K562 (cell line): ENCODE data around the gene MKS1. TPM values are rescaled to one million over a fixed set of nuclear protein-coding genes. Genes with fewer than 3 reads are reported as not detected.
A peak's percentile ranks its signal among the peaks of the same experiment; 100 is the strongest.

Experiments used
- BRF1 ChIP-seq: IDR thresholded peaks from 3 replicates; pipeline ENCODE4 v1.6.1; 2011; ENCODE audit warnings: borderline replicate concordance, mild to moderate bottlenecking; ENCODE audit not compliant: insufficient read length; ENCODE audit errors: extremely low read depth
- CBX3 ChIP-seq, 2 experiments: IDR thresholded peaks; 1 replicate in 1 of 2; 2 replicates in 1 of 2; pipeline ENCODE4 v1.6.1; 2012; ENCODE audit warnings: inconsistent platforms in 2 of 2, low read length in 2 of 2, borderline replicate concordance in 1 of 2, control low read depth in 1 of 2
- CEBPB ChIP-seq: fragments of 450-650 bp; IDR thresholded peaks from 2 replicates; pipeline ENCODE4 v1.6.1; 2016; ENCODE audit warnings: missing genetic modification characterization, missing compliant biosample characterization
- DPF2 ChIP-seq: fragments of 450-650 bp; IDR thresholded peaks from 2 replicates; pipeline ENCODE4 v1.6.1; 2016
- E2F5 ChIP-seq: sonication (generic); formaldehyde crosslinking; IDR thresholded peaks from 2 replicates; pipeline ENCODE4 v1.8.0; 2022; ENCODE audit warnings: mild to moderate bottlenecking, missing genetic modification reagents
- GABPA ChIP-seq: fragments of 200-800 bp; sonication (Bioruptor generic); conservative IDR thresholded peaks from 2 replicates; pipeline ENCODE4 v1.6.1; 2016; ENCODE audit warnings: low read depth, missing genetic modification characterization, missing compliant biosample characterization
- NELFE ChIP-seq: IDR thresholded peaks from 2 replicates; pipeline ENCODE4 v1.6.1; 2011; ENCODE audit warnings: mild to moderate bottlenecking; ENCODE audit not compliant: insufficient read depth, insufficient read length
- RBM34 ChIP-seq: fragments of 200-400 bp; formaldehyde crosslinking; IDR thresholded peaks from 2 replicates; pipeline ENCODE4 v1.6.1; 2018; ENCODE audit warnings: low read length, borderline replicate concordance; ENCODE audit not compliant: insufficient read depth
- RFX1 ChIP-seq: fragments of 450-650 bp; IDR thresholded peaks from 2 replicates; pipeline ENCODE4 v1.6.1; 2016; ENCODE audit warnings: mild to moderate bottlenecking, moderate library complexity
- SREBF2 ChIP-seq: sonication (generic); formaldehyde crosslinking; IDR thresholded peaks from 2 replicates; pipeline ENCODE4 v1.4.0; 2020; ENCODE audit warnings: mild to moderate bottlenecking, missing genetic modification reagents
- SRSF3 ChIP-seq: fragments of 200-400 bp; formaldehyde crosslinking; IDR thresholded peaks from 2 replicates; pipeline ENCODE4 v1.6.1; 2016; ENCODE audit warnings: mild to moderate bottlenecking, low read length, moderate library complexity; ENCODE audit not compliant: insufficient read depth
- TSC22D4 ChIP-seq: fragments of 450-650 bp; IDR thresholded peaks from 2 replicates; pipeline ENCODE4 v1.6.1; 2016; ENCODE audit warnings: missing genetic modification characterization, missing biosample characterization, control low read depth
- YBX1 ChIP-seq: fragments of 450-650 bp; IDR thresholded peaks from 2 replicates; pipeline ENCODE4 v1.7.1; 2016; ENCODE audit warnings: mild to moderate bottlenecking
- ZBTB40 ChIP-seq, 2 experiments: fragments of 450-650 bp in 1 of 2; sonication (generic) in 1 of 2; formaldehyde crosslinking in 1 of 2; IDR thresholded peaks; 2 replicates each; pipeline versions ENCODE4 v1.7.1 to v1.9.0; 2016 to 2022; ENCODE audit warnings: inconsistent platforms in 1 of 2, mild to moderate bottlenecking in 1 of 2, missing genetic modification reagents in 1 of 2
- ZBTB8A ChIP-seq: fragments of 450-650 bp; IDR thresholded peaks from 2 replicates; pipeline ENCODE4 v1.6.1; 2018; ENCODE audit warnings: mild to moderate bottlenecking, moderate library complexity; ENCODE audit not compliant: partially characterized antibody
- polyA plus RNA-seq, 8 experiments: library from polyadenylated mRNA; depleted of rRNA in 4 of 8; stranded (reverse) in 5 of 8; unstranded in 3 of 8; fragments of >200 nt; fragmentation: Nextera tagmentation in 2 of 8; fragmentation: Illumina TruSeq in 1 of 8; extraction: Ambion mirVana in 2 of 8; extraction: Trizol in 1 of 8; gene quantifications; 2 replicates each; pipeline versions ENCODE4 v1.2.1 to v1.2.3, GENCODE V29; 2011 to 2014; ENCODE audit warnings: inconsistent platforms in 1 of 8, missing spikeins in 1 of 8
- total RNA-seq, 7 experiments: library from RNA; depleted of rRNA in 6 of 7; stranded (reverse); fragments of >200 nt in 6 of 7; fragmentation: Illumina TruSeq in 2 of 7; extraction: Trizol in 2 of 7; gene quantifications; 2 replicates each; pipeline versions ENCODE4 v1.2.1 to v1.2.3, GENCODE V29; 2011 to 2021; ENCODE audit warnings: low replicate concordance in 1 of 7
- TF ChIP-seq, protein P1 (sequence below), 2 experiments: fragments of 450-650 bp; IDR thresholded peaks; 2 replicates each; pipeline ENCODE4 v1.6.1; 2016

Gene MKS1
- total and polyA plus RNA-seq, 9 of the 15 experiments (the other 6 are each of a cell fraction or from before 2014, with no cell fraction given) = 16.3 to 31.0 (median 25.9) TPM

GRCh38 chr17:58184986-58185761 lies 33.9 kb downstream of the MKS1 start (continued):
- TF ChIP-seq ZBTB40 (IDR thresholded peaks at IDR 0.05) (no peak), ZBTB40 (CRISPR knock-in tag; IDR thresholded peaks at IDR 0.05) (no peak), CBX3 (IDR thresholded peaks at IDR 0.05; ENCODE audit: borderline replicate concordance in 1 of 2, low read length in 2 of 2) (no peak), DPF2 (peak; percentile 38; the same call in 1 of the 2 replicates), YBX1 (no peak), TSC22D4 (tag) (no peak), RBM34 (no peak), GABPA (tag) (no peak), RFX1 (no peak), CEBPB (tag) (0 out of 2 replicates have a peak, but pooled peaks have one; percentile 15), BRF1 (no peak), NELFE (no peak), SRSF3 (no peak), E2F5 (CRISPR knock-in tag) (no peak), ZBTB8A (no peak), SREBF2 (CRISPR knock-in tag) (no peak)
- TF ChIP-seq, protein P1, sequence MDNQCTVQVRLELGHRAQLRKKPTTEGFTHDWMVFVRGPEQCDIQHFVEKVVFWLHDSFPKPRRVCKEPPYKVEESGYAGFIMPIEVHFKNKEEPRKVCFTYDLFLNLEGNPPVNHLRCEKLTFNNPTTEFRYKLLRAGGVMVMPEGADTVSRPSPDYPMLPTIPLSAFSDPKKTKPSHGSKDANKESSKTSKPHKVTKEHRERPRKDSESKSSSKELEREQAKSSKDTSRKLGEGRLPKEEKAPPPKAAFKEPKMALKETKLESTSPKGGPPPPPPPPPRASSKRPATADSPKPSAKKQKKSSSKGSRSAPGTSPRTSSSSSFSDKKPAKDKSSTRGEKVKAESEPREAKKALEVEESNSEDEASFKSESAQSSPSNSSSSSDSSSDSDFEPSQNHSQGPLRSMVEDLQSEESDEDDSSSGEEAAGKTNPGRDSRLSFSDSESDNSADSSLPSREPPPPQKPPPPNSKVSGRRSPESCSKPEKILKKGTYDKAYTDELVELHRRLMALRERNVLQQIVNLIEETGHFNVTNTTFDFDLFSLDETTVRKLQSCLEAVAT (IDR thresholded peaks at IDR 0.05) = no peak
